ENCODE measurements around the gene ATP12A.
A peak's percentile ranks its signal among the peaks of the same experiment; 100 is the strongest.

ATP12A gene

GRCh38 chr13:24688111-24688510 is 7.9 kb downstream of the ATP12A start:
- DNase-seq (ENCODE audit: low spot score), result no peak

DNA sequence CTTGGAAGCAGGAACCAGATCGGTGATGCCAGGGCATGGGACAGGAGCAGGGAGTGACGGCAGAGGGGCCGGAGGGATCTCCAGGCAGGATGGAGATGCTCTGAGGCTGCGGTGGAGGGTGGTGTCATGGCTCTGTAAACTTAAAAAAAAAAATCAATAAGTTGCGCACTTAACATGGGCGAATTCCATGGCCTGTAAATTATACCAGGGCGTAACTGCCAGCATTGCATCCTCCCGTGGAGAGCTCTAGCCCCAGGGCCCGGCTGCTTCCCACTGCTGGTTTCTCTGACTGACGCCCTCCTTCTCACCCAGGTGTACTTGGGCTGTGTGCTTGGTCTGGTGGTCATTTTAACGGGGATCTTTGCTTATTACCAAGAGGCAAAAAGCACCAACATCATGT is 8.7 kb downstream of the ATP12A start:
- DNase-seq (ENCODE audit: low spot score), result no peak

DNA sequence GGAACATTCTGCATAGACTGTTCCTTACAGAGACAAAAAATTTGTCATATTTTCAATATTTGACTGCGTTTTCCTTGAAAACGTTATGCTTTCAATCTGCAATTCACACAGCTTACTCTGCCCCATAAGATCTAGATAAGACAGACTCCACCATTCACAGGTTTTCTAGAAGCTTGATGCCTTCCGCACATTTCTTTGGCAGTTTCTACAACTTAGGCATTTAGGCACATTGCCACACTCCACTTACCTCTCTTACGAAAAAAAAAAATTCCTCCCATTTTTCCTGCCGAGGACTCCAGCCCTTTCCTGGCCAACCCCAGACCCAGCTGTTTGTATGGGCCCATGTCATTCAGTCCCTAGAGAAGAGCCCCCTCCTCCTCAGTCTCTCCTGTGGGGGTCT is 11.2 kb downstream of the ATP12A start:
- no peak for DNase-seq (ENCODE audit: low spot score)

- no peak for DNase-seq (ENCODE audit: low spot score)
These were observed 12.4 kb downstream of the ATP12A start for GRCh38 chr13:24692561-24692960.

- DNase-seq (ENCODE audit: low spot score), result peak; percentile 78
These were observed 13.8 kb downstream of the ATP12A start for GRCh38 chr13:24693862-24694471.

GRCh38 chr13:24694907-24695306 is 14.7 kb downstream of the ATP12A start:
- no peak for DNase-seq (ENCODE audit: low spot score)

- DNase-seq (ENCODE audit: low spot score), result no peak
These were observed 18.5 kb downstream of the ATP12A start for GRCh38 chr13:24698686-24699085.

GRCh38 chr13:24699541-24699940 is 19.3 kb downstream of the ATP12A start:
- no peak for DNase-seq (ENCODE audit: low spot score)

DNA sequence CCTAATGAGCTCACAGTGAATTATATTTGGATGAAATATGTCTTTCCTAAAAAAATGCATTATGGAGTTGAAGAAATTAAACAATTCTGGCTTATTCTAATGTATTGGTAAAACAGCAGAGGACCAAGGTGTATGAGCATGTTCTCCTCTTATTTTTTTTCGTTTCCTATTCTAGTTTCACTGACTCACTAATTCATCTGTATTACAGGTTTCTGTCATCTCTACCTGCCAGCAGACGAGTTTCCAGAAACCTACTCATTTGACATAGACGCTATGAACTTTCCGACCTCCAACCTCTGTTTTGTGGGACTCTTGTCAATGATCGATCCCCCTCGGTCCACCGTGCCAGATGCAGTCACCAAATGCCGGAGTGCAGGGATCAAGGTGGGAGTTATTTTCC is 20.3 kb downstream of the ATP12A start:
- no peak for DNase-seq (ENCODE audit: low spot score)

GRCh38 chr13:24706886-24707585 is 26.8 kb downstream of the ATP12A start:
- DNase-seq (ENCODE audit: low spot score), result no peak

DNA sequence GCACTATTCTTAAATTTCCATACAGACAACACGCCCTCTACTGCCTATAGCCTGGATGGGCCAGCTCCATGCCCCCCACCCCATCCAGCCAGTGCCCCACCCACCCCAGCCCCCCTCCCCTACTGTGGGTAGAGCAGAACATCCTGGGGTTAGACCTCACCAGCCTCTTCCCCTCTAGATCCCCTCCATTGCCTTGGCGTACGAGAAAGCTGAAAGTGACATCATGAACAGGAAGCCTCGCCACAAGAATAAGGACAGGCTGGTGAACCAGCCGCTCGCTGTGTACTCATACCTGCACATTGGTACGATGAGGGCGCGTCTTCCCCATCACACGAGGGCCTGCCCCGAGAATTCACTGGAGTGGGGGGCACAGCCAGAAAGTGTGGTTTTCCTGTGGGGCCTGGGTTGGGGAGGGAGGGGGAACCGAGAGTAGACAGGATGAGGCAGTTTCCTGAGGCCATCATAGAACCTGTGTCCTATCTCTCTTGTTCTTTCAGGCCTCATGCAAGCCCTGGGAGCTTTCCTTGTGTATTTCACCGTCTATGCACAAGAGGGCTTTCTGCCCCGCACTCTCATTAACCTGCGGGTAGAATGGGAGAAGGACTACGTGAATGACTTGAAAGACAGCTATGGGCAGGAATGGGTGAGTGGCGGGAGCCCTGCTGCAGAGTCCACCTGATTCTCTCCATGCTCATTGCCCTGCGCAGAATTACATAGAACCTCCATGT is 29.1 kb downstream of the ATP12A start:
- DNase-seq (ENCODE audit: low spot score), result peak; percentile 6

- no peak for DNase-seq (ENCODE audit: low spot score)
These were observed 32.8 kb downstream of the ATP12A start for GRCh38 chr13:24713022-24713421.

- DNase-seq (ENCODE audit: low spot score), result peak; percentile 14
These were observed 35.8 kb downstream of the ATP12A start for GRCh38 chr13:24716011-24716410.

DNA sequence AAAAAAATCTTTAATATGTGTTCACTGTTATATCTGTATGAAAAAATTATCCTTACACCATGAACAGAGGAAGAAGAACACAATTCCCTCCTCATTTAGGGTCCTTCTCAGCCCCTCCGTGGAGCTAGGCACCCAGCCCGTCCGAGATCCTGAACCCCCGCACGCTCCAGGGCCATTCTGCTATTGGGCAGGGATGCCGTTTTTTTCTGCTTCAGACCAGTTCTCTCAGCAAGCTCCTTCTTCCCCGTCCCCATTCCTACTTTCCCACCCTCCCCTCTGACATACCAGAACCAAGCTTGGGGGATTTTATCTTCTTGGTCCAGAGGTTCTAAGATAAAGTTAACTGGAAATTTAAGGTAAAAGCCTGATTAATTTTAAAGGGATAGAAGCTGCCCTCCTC is 36.2 kb downstream of the ATP12A start:
- peak; percentile 17 for DNase-seq (ENCODE audit: low spot score)

- no peak for DNase-seq (ENCODE audit: low spot score)
These were observed 37.0 kb downstream of the ATP12A start for GRCh38 chr13:24717217-24717616.

- DNase-seq (ENCODE audit: low spot score), result no peak
These were observed 38.2 kb downstream of the ATP12A start for GRCh38 chr13:24718192-24718965.

- DNase-seq (ENCODE audit: low spot score), result no peak
These were observed 38.9 kb downstream of the ATP12A start for GRCh38 chr13:24719139-24719538.

DNA sequence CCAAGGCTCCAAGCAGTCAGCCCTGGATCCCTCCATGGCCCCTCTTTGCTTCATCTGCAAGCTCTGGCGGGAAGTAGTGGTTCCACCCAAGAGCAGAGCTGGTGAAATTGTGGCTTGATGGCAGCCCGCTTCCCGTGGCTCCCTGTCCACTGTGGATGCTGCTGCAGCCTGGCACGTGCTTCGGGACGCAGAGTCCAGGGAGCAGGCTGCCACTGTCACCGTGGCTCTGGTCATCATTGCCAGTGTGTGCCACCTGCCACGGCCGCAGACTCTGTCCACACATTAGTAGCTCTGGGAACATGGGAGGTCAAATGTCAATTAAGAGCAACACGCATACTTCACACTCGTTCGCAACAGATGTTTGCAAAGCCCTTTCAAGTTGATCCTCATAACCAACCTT is 43.0 kb downstream of the ATP12A start:
- DNase-seq (ENCODE audit: low spot score), result no peak

- DNase-seq (ENCODE audit: low spot score), result no peak
These were observed 44.5 kb downstream of the ATP12A start for GRCh38 chr13:24724714-24725113.

DNA sequence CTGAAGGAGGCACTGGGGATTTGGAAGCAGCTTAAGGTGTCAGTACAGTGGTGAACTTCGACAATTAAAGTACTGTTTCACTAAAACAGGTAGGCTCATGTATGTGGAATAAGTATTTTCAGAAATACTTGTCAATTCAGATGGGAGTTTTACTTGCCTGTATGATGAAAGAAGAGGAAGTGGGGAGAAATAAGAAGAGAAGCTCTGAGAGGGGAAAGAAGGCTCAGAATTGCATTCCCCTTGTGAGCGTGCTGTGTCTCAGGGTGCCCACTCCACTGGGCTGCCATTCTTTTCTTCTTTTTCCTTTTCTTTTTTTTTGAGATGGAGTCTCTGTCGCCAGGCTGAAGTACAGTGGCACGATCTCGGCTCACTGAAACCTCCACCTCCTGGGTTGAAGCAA is 45.2 kb downstream of the ATP12A start:
- DNase-seq (ENCODE audit: low spot score), result no peak

DNA sequence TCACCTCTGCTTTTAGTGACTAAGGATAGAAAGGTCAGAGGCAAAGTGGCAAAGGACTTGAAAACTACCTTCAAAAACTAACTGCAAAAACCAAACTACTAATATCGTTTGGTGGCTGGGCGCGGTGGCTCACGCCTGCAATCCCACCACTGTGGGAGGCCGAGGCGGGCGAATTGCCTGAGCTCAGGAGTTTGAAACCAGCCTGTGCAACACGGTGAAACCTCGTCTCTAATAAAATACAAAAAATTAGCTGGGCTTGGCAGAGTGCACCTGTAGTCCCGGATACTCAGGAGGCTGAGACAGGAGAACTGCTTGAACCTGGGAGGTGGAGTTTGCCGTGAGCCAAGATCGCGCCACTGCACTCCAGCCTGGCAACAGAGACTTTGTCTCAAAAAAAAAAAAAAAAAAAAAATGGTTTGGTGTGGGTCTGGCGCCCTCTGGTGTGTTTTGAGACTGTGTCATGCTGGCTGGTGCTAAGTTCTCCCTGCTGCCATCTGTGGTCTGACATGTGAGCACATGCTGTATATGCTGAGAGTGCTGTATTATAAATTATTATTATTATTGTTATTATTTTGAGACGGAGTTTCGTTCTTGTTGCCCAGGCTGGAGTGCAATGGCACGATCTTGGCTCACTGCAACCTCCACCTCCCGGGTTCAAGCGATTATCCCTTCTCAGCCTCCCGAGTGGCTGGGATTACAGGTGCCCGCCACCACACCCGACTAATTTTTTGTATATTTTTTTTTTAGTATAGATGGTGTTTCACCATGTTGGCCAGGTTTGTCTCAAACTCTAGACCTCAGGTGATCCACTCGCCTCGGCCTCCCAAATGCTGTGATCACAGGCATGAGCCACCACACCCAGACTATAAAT is 47.8 kb downstream of the ATP12A start:
- peak; percentile 84 for DNase-seq (ENCODE audit: low spot score)

All from D341Med (cell line).